IMR-90 (cell line): ENCODE results near the gene TTC21A. TPM values are rescaled to one million over a fixed set of nuclear protein-coding genes. Genes with fewer than 3 reads are reported as not detected.

Experiments used
- ATAC-seq: fragments of 200-7000 bp; cut with Tn5 transposase; 2 replicates; pipeline ENCODE4 v1.9.1; 2020; ENCODE audit warnings: low read depth, mild to moderate bottlenecking, moderate library complexity
- BruUV-seq: library from RNA; stranded (reverse); fragments of 400-500 nt; replicated peaks from 2 replicates; lab custom pipeline; 2021; lab: Mats Ljungman, UMichigan
- CTCF ChIA-PET: fragments of 300-600 bp; formaldehyde crosslinking; extraction: SDS; loops from one replicate; lab custom pipeline; 2021; ENCODE audit warnings: antibody characterized with exemption; lab: Yijun Ruan, JAX
- POLR2A ChIA-PET: fragments of 300-600 bp; sonication (Branson Sonifier 250); formaldehyde crosslinking; loops from one replicate; lab custom pipeline; 2022; ENCODE audit warnings: antibody characterized with exemption; ENCODE audit not compliant: unreplicated experiment; lab: Charles Lee
- DNase-seq: peaks from one replicate; pipeline ENCODE4 v3.0.0; 2013
- H2AFZ ChIP-seq: replicated peaks from 2 replicates; pipeline ENCODE3; 2013; ENCODE audit warnings: low read length, mild to moderate bottlenecking; ENCODE audit not compliant: poor library complexity
- H2AK5ac ChIP-seq: 2 replicates; pipeline ENCODE4 v1.6.1; 2013; ENCODE audit warnings: low read depth, low read length, inconsistent platforms
- H2AK9ac ChIP-seq: replicated peaks from 2 replicates; pipeline ENCODE3; 2013; ENCODE audit warnings: mild to moderate bottlenecking, low read depth, low read length, moderate library complexity; ENCODE audit not compliant: poor library complexity
- H2BK120ac ChIP-seq: 2 replicates; pipeline ENCODE4 v1.6.1; 2013; ENCODE audit warnings: low read depth, low read length, inconsistent platforms
- H2BK15ac ChIP-seq: 3 replicates; pipeline ENCODE4 v1.6.1; 2013; ENCODE audit warnings: low read depth, low read length, inconsistent platforms
- H2BK20ac ChIP-seq: 2 replicates; pipeline ENCODE4 v1.6.1; 2013; ENCODE audit warnings: low read depth, mild to moderate bottlenecking, inconsistent platforms, low read length, moderate library complexity
- H2BK5ac ChIP-seq: 2 replicates; pipeline ENCODE4 v1.6.1; 2013; ENCODE audit warnings: mild to moderate bottlenecking, low read depth, low read length, inconsistent platforms; ENCODE audit not compliant: poor library complexity, severe bottlenecking
- H3K14ac ChIP-seq: replicated peaks from 2 replicates; pipeline ENCODE4 v1.6.1; 2013; ENCODE audit warnings: low read depth, low read length, inconsistent platforms
- H3K18ac ChIP-seq: 2 replicates; pipeline ENCODE4 v1.6.1; 2013; ENCODE audit warnings: low read depth, low read length, control low read depth
- H3K23ac ChIP-seq: 2 replicates; pipeline ENCODE4 v1.6.1; 2013; ENCODE audit warnings: low read depth, low read length, inconsistent platforms
- H3K27ac ChIP-seq: 2 replicates; pipeline ENCODE4 v1.5.1; 2013; ENCODE audit warnings: mild to moderate bottlenecking, control low read depth, low read length; ENCODE audit not compliant: insufficient read depth
- H3K27me3 ChIP-seq: 2 replicates; pipeline ENCODE4 v1.6.1; 2013; ENCODE audit warnings: low read length; ENCODE audit not compliant: control insufficient read depth, insufficient read depth
- H3K36me3 ChIP-seq: 2 replicates; pipeline ENCODE4 v1.6.1; 2013; ENCODE audit warnings: low read length, mixed read lengths; ENCODE audit not compliant: control insufficient read depth, insufficient read depth
- H3K4ac ChIP-seq: 2 replicates; pipeline ENCODE4 v1.6.1; 2013; ENCODE audit warnings: low read depth, low read length, inconsistent platforms
- H3K4me1 ChIP-seq: 2 replicates; pipeline ENCODE4 v1.6.1; 2013; ENCODE audit warnings: low read length, mixed read lengths; ENCODE audit not compliant: control insufficient read depth, insufficient read depth
- H3K4me2 ChIP-seq: 2 replicates; pipeline ENCODE4 v1.6.1; 2013; ENCODE audit warnings: low read depth, mild to moderate bottlenecking, control low read depth, low read length, moderate library complexity
- H3K4me3 ChIP-seq: 2 replicates; pipeline ENCODE4 v1.5.1; 2013; ENCODE audit warnings: low read depth, mild to moderate bottlenecking, control low read depth, low read length, moderate library complexity; ENCODE audit not compliant: insufficient read depth
- H3K56ac ChIP-seq: 2 replicates; pipeline ENCODE4 v1.6.1; 2013; ENCODE audit warnings: low read length, inconsistent platforms; ENCODE audit not compliant: insufficient read depth; ENCODE audit errors: extremely low read depth
- H3K79me1 ChIP-seq, 2 experiments: 2 replicates each; pipeline ENCODE4 v1.6.1; 2013; ENCODE audit warnings: low read length in 2 of 2, inconsistent platforms in 1 of 2, low read depth in 1 of 2
- H3K9ac ChIP-seq: 2 replicates; pipeline ENCODE4 v1.6.1; 2013; ENCODE audit warnings: low read depth, low read length, control low read depth
- H3K9me1 ChIP-seq: 2 replicates; pipeline ENCODE4 v1.6.1; 2013; ENCODE audit warnings: low read length, inconsistent platforms; ENCODE audit not compliant: insufficient read depth
- H3K9me3 ChIP-seq: 2 replicates; pipeline ENCODE4 v1.6.1; 2013; ENCODE audit warnings: low read length; ENCODE audit not compliant: control insufficient read depth, insufficient read depth
- H4K20me1 ChIP-seq: 2 replicates; pipeline ENCODE4 v1.6.1; 2013; ENCODE audit warnings: low read length, inconsistent platforms; ENCODE audit not compliant: insufficient read depth
- H4K5ac ChIP-seq: 2 replicates; pipeline ENCODE4 v1.6.1; 2013; ENCODE audit warnings: mild to moderate bottlenecking, low read depth, low read length, control low read depth
- H4K8ac ChIP-seq, 2 experiments: 2 replicates each; pipeline ENCODE4 v1.6.1; 2013; ENCODE audit warnings: low read depth in 2 of 2, low read length in 2 of 2, control low read depth in 1 of 2, inconsistent platforms in 1 of 2
- H4K91ac ChIP-seq: 2 replicates; pipeline ENCODE4 v1.6.1; 2013; ENCODE audit warnings: low read depth, low read length, inconsistent platforms; ENCODE audit not compliant: insufficient read depth
- CEBPB ChIP-seq: IDR thresholded peaks from 2 replicates; pipeline ENCODE4 v1.6.1; 2012; ENCODE audit warnings: low read depth, low read length, improper control_type of control experiment
- CHD1 ChIP-seq: IDR thresholded peaks from 2 replicates; pipeline ENCODE4 v1.6.1; 2012; ENCODE audit warnings: low read depth, low read length, improper control_type of control experiment
- CTCF ChIP-seq: conservative IDR thresholded peaks from 2 replicates; pipeline ENCODE4 v1.5.1; 2012; ENCODE audit warnings: mild to moderate bottlenecking, low read depth, low read length, improper control_type of control experiment
- MAZ ChIP-seq: IDR thresholded peaks from 2 replicates; pipeline ENCODE4 v1.6.1; 2012; ENCODE audit warnings: low read depth, mild to moderate bottlenecking, low read length, improper control_type of control experiment, moderate library complexity, borderline replicate concordance
- POLR2A ChIP-seq: IDR thresholded peaks from 2 replicates; pipeline ENCODE4 v1.6.1; 2012; ENCODE audit warnings: mild to moderate bottlenecking, low read depth, low read length
- RCOR1 ChIP-seq: IDR thresholded peaks from 2 replicates; pipeline ENCODE4 v1.6.1; 2012; ENCODE audit warnings: mild to moderate bottlenecking, low read length, improper control_type of control experiment; ENCODE audit not compliant: insufficient replicate concordance
- RFX5 ChIP-seq: IDR thresholded peaks from 2 replicates; pipeline ENCODE4 v1.8.0; 2012; ENCODE audit warnings: low read depth, mild to moderate bottlenecking, low read length, moderate library complexity
- SMC3 ChIP-seq: fragments of 150-350 bp; IDR thresholded peaks from 2 replicates; pipeline ENCODE4 v1.6.1; 2016; ENCODE audit warnings: low read depth, mild to moderate bottlenecking, antibody characterized with exemption, low read length, moderate library complexity
- WGBS, 2 experiments: methylation state at CpG; one replicate each; pipeline versions ENCODE4 v1.1.5 to v1.1.7; 2013; ENCODE audit warnings: missing lambda C conversion rate in 2 of 2; ENCODE audit not compliant: insufficient read length in 1 of 2; ENCODE audit errors: extremely low coverage in 2 of 2; 5-methylcytosine and 5-hydroxymethylcytosine counted together
- dilution Hi-C: fragments of 300-500 bp; cut with HindIII; formaldehyde crosslinking; loops from one replicate; pipeline ENCODE4 v1.14.3; 2018; ENCODE audit warnings: low sequenced_read_pairs; ENCODE audit not compliant: unreplicated experiment
- in situ Hi-C: fragments of 300-500 bp; cut with MboI; formaldehyde crosslinking; loops from 3 replicates; pipeline ENCODE4 v1.14.3; 2019; ENCODE audit warnings: low sequenced_read_pairs, inconsistent platforms, mixed read lengths
- intact Hi-C: fragments of 100-400 bp; cut with micrococcal nuclease; formaldehyde crosslinking; loops from 2 replicates; pipeline ENCODE4 v1.10.0; 2022
- polyA plus RNA-seq, 3 experiments: library from polyadenylated mRNA; depleted of rRNA; stranded (reverse); fragments of >200 nt; gene quantifications; 2 replicates each; pipeline ENCODE4 v1.2.3, GENCODE V29; 2012; ENCODE audit warnings: low replicate concordance in 1 of 3
- total RNA-seq: library from RNA; depleted of rRNA; stranded (reverse); fragments of >200 nt; gene quantifications from 2 replicates; pipeline ENCODE4 v1.2.3, GENCODE V29; 2012
- TF ChIP-seq, protein P1 (sequence below): fragments of 150-350 bp; IDR thresholded peaks from 2 replicates; pipeline ENCODE4 v1.6.1; 2017; ENCODE audit warnings: mild to moderate bottlenecking, antibody characterized with exemption, low read length, low read depth

The TTC21A gene
- total and polyA plus RNA-seq, 2 of the 4 experiments (the other 2 are of a cell fraction) = 0.90 to 1.8 TPM

DNA sequence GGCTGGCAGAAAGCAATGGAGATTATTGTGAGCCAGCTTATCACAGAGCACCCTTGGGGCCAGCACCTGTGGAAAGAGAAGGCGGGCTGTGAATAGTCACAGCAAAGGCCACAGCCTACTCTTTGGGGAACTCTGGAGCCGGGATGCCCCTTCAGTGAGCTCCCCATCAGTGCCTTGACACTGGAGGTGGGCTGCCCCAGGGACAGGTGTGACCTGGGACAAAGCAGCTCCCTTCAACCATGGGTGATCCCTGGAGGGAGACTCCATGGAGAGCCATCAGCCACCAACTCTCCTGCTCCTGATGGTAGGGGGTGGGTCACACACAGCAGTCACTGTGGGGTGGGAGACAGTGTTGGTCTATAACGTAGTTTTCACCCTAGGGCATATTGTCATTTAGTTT, 5.8 kb downstream of the TTC21A start:
- intact Hi-C loops (no loop called here), in situ Hi-C loops (no loop called here), dilution Hi-C loops (no loop called here)
- Histone ChIP-seq H3K4ac (no peak overlapping the region), H2AK9ac (no peak overlapping the region), H2BK5ac (no peak overlapping the region), H2BK20ac (no peak overlapping the region), H3K4me2 (no peak overlapping the region), H3K9ac (no peak overlapping the region), H3K14ac (no peak overlapping the region), H3K36me3 (no peaks in the 10 kb centered on the region; the same call in 1 of the 2 replicates), H3K23ac (no peak overlapping the region), H4K91ac (no peak overlapping the region), H4K5ac (no peak overlapping the region), H3K27ac (no peak overlapping the region), H3K4me3 (no peak overlapping the region), H3K56ac (no peak overlapping the region), H3K9me3 (no peaks in the 10 kb centered on the region), H3K79me1 (no peaks in the 10 kb centered on the region), H2BK120ac (no peak overlapping the region), H4K20me1 (no peaks in the 10 kb centered on the region), H2AFZ (no peak overlapping the region), H3K9me1 (no peaks in the 10 kb centered on the region; the same call in 1 of the 2 replicates), H4K8ac (no peak overlapping the region), H2AK5ac (no peak overlapping the region), H3K27me3 (no peaks in the 10 kb centered on the region), H3K18ac (no peak overlapping the region), H3K4me1 (no peaks in the 10 kb centered on the region), H2BK15ac (no peak overlapping the region)
- no peak for DNase-seq
- POLR2A ChIA-PET = no interaction called here
- ATAC-seq = no peak
- CTCF ChIA-PET = no interaction called here
- BruUV-seq = no TSS peak
- WGBS, 2 experiments = no CpG with 5 or more reads among the region's 3 CpGs
- TF ChIP-seq RFX5 = no peak
- TF ChIP-seq CEBPB = no peak
- TF ChIP-seq MAZ = no peak
- TF ChIP-seq RCOR1 = no peak
- no peak for TF ChIP-seq POLR2A
- TF ChIP-seq CTCF = no peak
- TF ChIP-seq, protein P1, sequence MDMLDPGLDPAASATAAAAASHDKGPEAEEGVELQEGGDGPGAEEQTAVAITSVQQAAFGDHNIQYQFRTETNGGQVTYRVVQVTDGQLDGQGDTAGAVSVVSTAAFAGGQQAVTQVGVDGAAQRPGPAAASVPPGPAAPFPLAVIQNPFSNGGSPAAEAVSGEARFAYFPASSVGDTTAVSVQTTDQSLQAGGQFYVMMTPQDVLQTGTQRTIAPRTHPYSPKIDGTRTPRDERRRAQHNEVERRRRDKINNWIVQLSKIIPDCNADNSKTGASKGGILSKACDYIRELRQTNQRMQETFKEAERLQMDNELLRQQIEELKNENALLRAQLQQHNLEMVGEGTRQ = no peak
- no peak for TF ChIP-seq SMC3
- TF ChIP-seq CHD1 = no peak
